NCI-H1417 treated with DMSO at 0.1 percent for 48 hours (cell line): Measurements from ENCODE around the gene SHISAL1.

Experiments
- DNase-seq: peaks from one replicate; lab custom pipeline; 2025; lab: John Stamatoyannopoulos, UW

Gene SHISAL1

GRCh38 chr22:44209343-44209742 is 103.4 kb downstream of the SHISAL1 start:
- DNase-seq = no peak

GRCh38 chr22:44207981-44208317 is 104.8 kb downstream of the SHISAL1 start:
- no peak for DNase-seq

GRCh38 chr22:44207173-44207980 is 105.4 kb downstream of the SHISAL1 start:
- DNase-seq = no peak

GRCh38 chr22:44206696-44207095 is 106.1 kb downstream of the SHISAL1 start:
- no peak for DNase-seq

GRCh38 chr22:44206330-44206645 is 106.5 kb downstream of the SHISAL1 start:
- DNase-seq = no peak

GRCh38 chr22:44205516-44206329 is 107.0 kb downstream of the SHISAL1 start:
- no peak for DNase-seq

GRCh38 chr22:44204739-44205515 is 107.8 kb downstream of the SHISAL1 start:
- no peak for DNase-seq

GRCh38 chr22:44203203-44203602 is 109.5 kb downstream of the SHISAL1 start:
- no peak for DNase-seq

- no peak for DNase-seq
Observed at GRCh38 chr22:44202261-44202789, 110.4 kb downstream of the SHISAL1 start.

GRCh38 chr22:44201665-44202064 is 111.1 kb downstream of the SHISAL1 start:
- no peak for DNase-seq

- DNase-seq = no peak
Observed at GRCh38 chr22:44200855-44201550, 111.7 kb downstream of the SHISAL1 start.

GRCh38 chr22:44200451-44200850 is 112.3 kb downstream of the SHISAL1 start:
- DNase-seq = no peak

- DNase-seq = no peak
Observed at GRCh38 chr22:44199866-44200265, 112.9 kb downstream of the SHISAL1 start.

GRCh38 chr22:44199164-44199563 is 113.6 kb downstream of the SHISAL1 start:
- DNase-seq = no peak

- no peak for DNase-seq
Observed at GRCh38 chr22:44197271-44197670, 115.5 kb downstream of the SHISAL1 start.

- DNase-seq = no peak
Observed at GRCh38 chr22:44196731-44197131, 116.0 kb downstream of the SHISAL1 start.

- no peak for DNase-seq
Observed at GRCh38 chr22:44196241-44196640, 116.5 kb downstream of the SHISAL1 start.

- no peak for DNase-seq
Observed at GRCh38 chr22:44195189-44195871, 117.4 kb downstream of the SHISAL1 start.

- no peak for DNase-seq
Observed at GRCh38 chr22:44194569-44194968, 118.2 kb downstream of the SHISAL1 start.
